GM19240 (cell line): Measurements from ENCODE around the gene TAGLN.

ENCODE experiments used
- DNase-seq: peaks from one replicate; pipeline ENCODE4 v3.0.0; 2011; ENCODE audit warnings: low spot score; ENCODE audit not compliant: insufficient read length

Gene TAGLN

GRCh38 chr11:117230286-117230961 is 31.3 kb downstream of the TAGLN start:
- no peak for DNase-seq

GRCh38 chr11:117230999-117231841 is 32.0 kb downstream of the TAGLN start:
- no peak for DNase-seq

- DNase-seq = no peak
Observed at GRCh38 chr11:117231842-117232091, 32.6 kb downstream of the TAGLN start, which contains the start of gene PCSK7. TSS of gene PCSK7 (minus strand) at chr11:117232073. CDS start at chr11:117229844, 2,229 bp downstream.

GRCh38 chr11:117232092-117232878 is 33.1 kb downstream of the TAGLN start, which contains the start of gene RNF214:
TSS of gene RNF214 (plus strand) at chr11:117232671. CDS start at chr11:117234273, 1,602 bp downstream.
- DNase-seq = peak; percentile 92

GRCh38 chr11:117232911-117233409 is 33.8 kb downstream of the TAGLN start:
- DNase-seq = no peak

GRCh38 chr11:117238221-117238620 is 39.1 kb downstream of the TAGLN start:
- DNase-seq = no peak

- no peak for DNase-seq
Observed at GRCh38 chr11:117239295-117239694, 40.1 kb downstream of the TAGLN start.

- DNase-seq = no peak
Observed at GRCh38 chr11:117248341-117248740, 49.2 kb downstream of the TAGLN start.

GRCh38 chr11:117249571-117249970 is 50.4 kb downstream of the TAGLN start:
- DNase-seq = no peak

- no peak for DNase-seq
Observed at GRCh38 chr11:117251506-117251905, 52.3 kb downstream of the TAGLN start.

- no peak for DNase-seq
Observed at GRCh38 chr11:117255966-117256365, 56.8 kb downstream of the TAGLN start.

- DNase-seq = no peak
Observed at GRCh38 chr11:117256573-117256972, 57.4 kb downstream of the TAGLN start.
